WTC11 (cell line): ENCODE measurements around the gene ADCY6.

Source experiments
- ATF2 ChIP-seq: sonication (generic); formaldehyde crosslinking; IDR thresholded peaks from 2 replicates; pipeline ENCODE4 v1.8.1; 2022; ENCODE audit warnings: low read depth, missing genetic modification reagents, borderline replicate concordance
- CTCF ChIP-seq: fragments of 200-600 bp; IDR thresholded peaks from 2 replicates; pipeline ENCODE4 v1.8.0; 2022; ENCODE audit warnings: antibody characterized with exemption
- HMGXB4 ChIP-seq: sonication (generic); formaldehyde crosslinking; IDR thresholded peaks from 2 replicates; pipeline ENCODE4 v1.8.1; 2023; ENCODE audit warnings: mild to moderate bottlenecking, moderate library complexity, missing genetic modification reagents
- JUN ChIP-seq: sonication (generic); formaldehyde crosslinking; IDR thresholded peaks from 2 replicates; pipeline ENCODE4 v1.8.0; 2023; ENCODE audit warnings: mild to moderate bottlenecking, missing genetic modification reagents
- MAX ChIP-seq: sonication (generic); formaldehyde crosslinking; IDR thresholded peaks from 2 replicates; pipeline ENCODE4 v1.8.0; 2022; ENCODE audit warnings: mild to moderate bottlenecking, missing genetic modification reagents
- STAT6 ChIP-seq: sonication (generic); formaldehyde crosslinking; conservative IDR thresholded peaks from 2 replicates; pipeline ENCODE4 v1.8.1; 2023; ENCODE audit warnings: mild to moderate bottlenecking, low read depth, missing genetic modification reagents, moderate library complexity
- ZBTB21 ChIP-seq: sonication (generic); formaldehyde crosslinking; IDR thresholded peaks from 2 replicates; pipeline ENCODE4 v1.8.1; 2023; ENCODE audit warnings: mild to moderate bottlenecking, missing genetic modification reagents, borderline replicate concordance
- ZNF416 ChIP-seq: fragments of 250-450 bp; sonication (Bioruptor Pico); IDR thresholded peaks from 2 replicates; pipeline ENCODE4 v1.9.0; 2021; ENCODE audit warnings: mild to moderate bottlenecking, inconsistent platforms

- TF ChIP-seq CTCF, result no peak
- no peak for TF ChIP-seq ATF2 (CRISPR knock-in tag)
- no peak for TF ChIP-seq HMGXB4
- no peak for TF ChIP-seq MAX (CRISPR knock-in tag)
- TF ChIP-seq ZNF416, result no peak
- TF ChIP-seq JUN (CRISPR knock-in tag), result no peak
- TF ChIP-seq ZBTB21, result no peak
- TF ChIP-seq STAT6 (CRISPR knock-in tag), result no peak
These were observed 31.3 kb upstream of the ADCY6 start for GRCh38 chr12:48819986-48820725.
